HG02678 (cell line): Measurements from ENCODE around the gene SYT10.
"Not testable (repeated sequence)": the region's sequence is repeated elsewhere in the genome, so short reads cannot be mapped to it uniquely, and the experiment has no call there.

Experiments
- ATAC-seq: cut with Tn5 transposase; IDR thresholded peaks from one replicate; pipeline ENCODE4 v1.9.1; 2021; ENCODE audit warnings: mild to moderate bottlenecking, moderate library complexity; ENCODE audit not compliant: unreplicated experiment

SYT10 gene

DNA sequence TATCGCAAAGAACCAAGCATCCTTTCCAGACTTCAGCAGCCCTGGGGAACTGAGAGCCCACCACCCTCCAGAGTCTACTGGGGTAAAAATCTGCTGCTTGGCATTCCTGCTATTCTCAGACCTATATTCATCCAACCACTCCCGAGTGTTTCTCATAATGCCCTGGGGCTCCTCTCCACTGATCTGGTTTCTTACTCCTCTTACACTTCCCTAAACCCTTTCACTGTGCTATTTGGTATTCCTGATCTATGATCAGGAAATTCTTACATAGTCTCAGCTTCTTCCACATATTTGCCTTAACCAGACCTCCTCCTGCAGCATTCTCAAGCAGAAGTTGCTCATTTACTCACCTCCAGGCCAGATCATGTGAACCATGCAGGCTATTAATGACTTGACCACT lies 82.4 kb downstream of the SYT10 start:
- ATAC-seq: no peak

DNA sequence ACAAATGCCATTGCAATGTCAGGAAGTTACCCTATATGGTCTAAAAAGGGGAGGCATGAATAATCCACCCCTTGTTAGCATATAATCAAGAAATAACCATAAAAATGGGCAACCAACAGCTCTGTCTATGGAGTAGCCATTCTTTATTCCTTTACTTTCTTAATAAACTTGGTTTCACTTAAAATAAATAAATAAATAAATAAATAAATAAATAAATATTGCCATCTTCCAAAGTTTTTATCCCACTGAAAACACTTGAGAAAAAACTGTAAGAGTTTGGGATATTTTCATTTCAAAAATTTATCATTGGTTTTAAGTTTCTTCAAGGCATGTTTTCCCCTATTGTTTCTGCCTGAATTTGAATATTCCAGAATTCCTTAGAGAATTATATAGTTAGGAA lies 89.8 kb downstream of the SYT10 start:
- no peak for ATAC-seq

DNA sequence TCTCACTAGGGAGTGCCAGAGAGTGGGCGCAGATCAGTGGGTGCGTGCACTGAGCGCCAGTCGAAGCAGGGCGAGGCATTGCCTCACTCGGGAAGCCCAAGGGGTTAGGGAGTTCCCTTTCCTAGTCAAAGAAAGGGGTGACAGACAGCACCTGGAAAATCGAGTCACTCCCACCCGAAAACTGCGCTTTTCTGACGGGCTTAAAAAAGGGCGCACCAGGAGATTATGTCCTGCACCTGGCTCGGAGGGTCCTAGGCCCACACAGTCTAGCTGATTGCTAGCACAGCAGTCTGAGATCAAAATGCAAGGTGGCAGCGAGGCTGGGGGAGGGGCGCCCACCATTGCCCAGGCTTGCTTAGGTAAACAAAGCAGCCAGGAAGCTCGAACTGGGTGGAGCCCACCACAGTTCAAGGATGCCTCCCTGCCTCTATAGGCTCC lies 107.6 kb downstream of the SYT10 start:
- ATAC-seq: not testable (repeated sequence)

DNA sequence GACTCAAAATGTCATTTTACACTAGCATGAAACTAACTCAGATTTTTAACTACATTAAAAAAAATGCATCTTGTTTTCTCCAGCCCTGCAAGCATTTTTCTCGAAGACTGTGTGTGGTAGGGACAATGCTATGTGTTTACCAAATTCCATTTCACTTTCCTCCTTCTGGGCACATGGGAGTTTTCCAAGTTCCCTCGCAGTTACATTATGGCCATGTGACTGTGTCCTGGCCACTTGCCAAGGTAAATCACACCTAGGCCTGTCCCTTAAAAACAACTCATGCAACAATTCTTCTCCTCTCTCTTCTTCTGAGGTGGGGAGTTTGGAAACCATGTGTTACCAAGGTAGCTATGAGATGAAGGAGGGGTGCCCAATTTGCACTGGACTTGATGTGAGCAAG lies 108.7 kb downstream of the SYT10 start:
- ATAC-seq: no peak
